GM23338 (cell line): ENCODE data around the gene R3HDM2. TPM values are rescaled to one million over a fixed set of nuclear protein-coding genes. Genes with fewer than 3 reads are reported as not detected.
A peak's percentile ranks its signal among the peaks of the same experiment; 100 is the strongest.

Experiments used
- ATAC-seq: fragments of 200-7000 bp; cut with Tn5 transposase; 3 replicates; pipeline ENCODE4 v1.9.1; 2020
- DNase-seq: peaks from one replicate; pipeline ENCODE4 v3.0.0-alpha.2; 2015; ENCODE audit warnings: low spot score
- H2AFZ ChIP-seq: fragments of 200-600 bp; sonication (generic); 2 replicates; pipeline ENCODE4 v1.8.0; 2016; ENCODE audit warnings: antibody characterized with exemption, mild to moderate bottlenecking, moderate library complexity
- H3F3A ChIP-seq: fragments of 200-600 bp; sonication (generic); replicated peaks from 2 replicates; pipeline ENCODE4 v1.8.0; 2017; ENCODE audit warnings: antibody characterized with exemption, mixed run types, low read depth
- H3K27ac ChIP-seq: fragments of 200-600 bp; sonication (generic); 2 replicates; pipeline ENCODE4 v1.6.1; 2016; ENCODE audit warnings: low read depth
- H3K27me3 ChIP-seq: fragments of 200-600 bp; sonication (generic); 2 replicates; pipeline ENCODE4 v1.8.0; 2016; ENCODE audit warnings: mild to moderate bottlenecking, mixed run types, moderate library complexity; ENCODE audit not compliant: insufficient read depth
- H3K36me3 ChIP-seq: fragments of 200-600 bp; sonication (generic); 2 replicates; pipeline ENCODE4 v1.8.0; 2016; ENCODE audit warnings: mild to moderate bottlenecking; ENCODE audit not compliant: insufficient read depth
- H3K4me1 ChIP-seq: fragments of 200-600 bp; sonication (generic); 2 replicates; pipeline ENCODE4 v1.8.0; 2016; ENCODE audit warnings: mild to moderate bottlenecking, moderate library complexity; ENCODE audit not compliant: insufficient read depth
- H3K4me2 ChIP-seq: fragments of 200-600 bp; sonication (generic); 2 replicates; pipeline ENCODE4 v1.7.1; 2017; ENCODE audit warnings: mixed run types
- H3K4me3 ChIP-seq: fragments of 200-600 bp; sonication (generic); 2 replicates; pipeline ENCODE4 v1.6.1; 2016; ENCODE audit warnings: mixed run types
- H3K79me2 ChIP-seq: fragments of 200-600 bp; sonication (generic); replicated peaks from 2 replicates; pipeline ENCODE4 v1.8.0; 2017; ENCODE audit warnings: mild to moderate bottlenecking; ENCODE audit not compliant: insufficient read depth
- H3K9me2 ChIP-seq: fragments of 200-600 bp; sonication (generic); 2 replicates; pipeline ENCODE4 v1.8.0; 2017; ENCODE audit not compliant: insufficient read depth
- H4K20me1 ChIP-seq: fragments of 200-600 bp; sonication (generic); replicated peaks from 2 replicates; pipeline ENCODE4 v1.8.0; 2017; ENCODE audit warnings: mild to moderate bottlenecking; ENCODE audit not compliant: insufficient read depth
- H3K27ac Mint-ChIP-seq: 2 replicates; pipeline ENCODE4 v1.8.0; 2020; ENCODE audit warnings: inconsistent platforms, mild to moderate bottlenecking, moderate library complexity, mixed read lengths
- H3K27me3 Mint-ChIP-seq: 3 replicates; pipeline ENCODE4 v1.8.0; 2022; ENCODE audit warnings: low read depth, mild to moderate bottlenecking, moderate library complexity, mixed read lengths, inconsistent platforms; ENCODE audit not compliant: insufficient read depth, poor library complexity
- H3K36me3 Mint-ChIP-seq: 3 replicates; pipeline ENCODE4 v1.8.0; 2021; ENCODE audit warnings: low read depth, mild to moderate bottlenecking, inconsistent platforms, moderate library complexity, mixed read lengths
- H3K4me1 Mint-ChIP-seq: 3 replicates; pipeline ENCODE4 v1.8.0; 2020; ENCODE audit warnings: mild to moderate bottlenecking, inconsistent platforms, mixed read lengths
- H3K4me3 Mint-ChIP-seq: 3 replicates; pipeline ENCODE4 v1.8.0; 2021; ENCODE audit warnings: moderate library complexity, mild to moderate bottlenecking, inconsistent platforms, mixed read lengths
- H3K9me3 Mint-ChIP-seq: 3 replicates; pipeline ENCODE4 v1.8.0; 2020; ENCODE audit warnings: moderate library complexity, mild to moderate bottlenecking, inconsistent platforms, mixed read lengths
- CREB1 ChIP-seq: fragments of 250-450 bp; sonication (Bioruptor Pico); IDR thresholded peaks from 2 replicates; pipeline ENCODE4 v1.5.0; 2020; ENCODE audit warnings: low read depth, mild to moderate bottlenecking, moderate library complexity
- EZH2 ChIP-seq: fragments of 200-600 bp; sonication (generic); IDR thresholded peaks from one replicate; pipeline ENCODE4 v1.8.0; 2017; ENCODE audit warnings: antibody characterized with exemption, mild to moderate bottlenecking, low read depth; ENCODE audit not compliant: unreplicated experiment
- EZH2phosphoT487 ChIP-seq: fragments of 200-600 bp; sonication (generic); IDR thresholded peaks from one replicate; pipeline ENCODE4 v1.8.1; 2018; ENCODE audit warnings: antibody characterized with exemption; ENCODE audit not compliant: unreplicated experiment
- JUNB ChIP-seq: IDR thresholded peaks from one replicate; pipeline ENCODE4 v1.6.1; 2016; ENCODE audit warnings: antibody characterized with exemption; ENCODE audit not compliant: unreplicated experiment
- NANOG ChIP-seq: IDR thresholded peaks from 2 replicates; pipeline ENCODE4 v1.6.1; 2016; ENCODE audit warnings: antibody characterized with exemption, borderline replicate concordance
- POLR2AphosphoS5 ChIP-seq: IDR thresholded peaks from 2 replicates; pipeline ENCODE4 v1.6.1; 2016; ENCODE audit warnings: antibody characterized with exemption, low read depth
- STAT1 ChIP-seq: IDR thresholded peaks from one replicate; pipeline ENCODE4 v1.6.1; 2016; ENCODE audit warnings: antibody characterized with exemption; ENCODE audit not compliant: unreplicated experiment
- ZNF114 ChIP-seq: fragments of 250-450 bp; sonication (Bioruptor Pico); IDR thresholded peaks from 2 replicates; pipeline ENCODE4 v1.5.0; 2020; ENCODE audit warnings: mild to moderate bottlenecking, moderate library complexity
- ZNF331 ChIP-seq: fragments of 250-450 bp; sonication (Bioruptor Pico); IDR thresholded peaks from 2 replicates; pipeline ENCODE4 v1.5.0; 2020; ENCODE audit warnings: low read depth, mild to moderate bottlenecking, moderate library complexity
- polyA plus RNA-seq: library from polyadenylated mRNA; unstranded; fragments of >200 nt; fragmentation: Nextera tagmentation; extraction: Ambion mirVana; gene quantifications from 2 replicates; pipeline ENCODE4 v1.2.1, GENCODE V29; 2016
- total RNA-seq: library from RNA; depleted of rRNA; stranded (reverse); fragments of >200 nt; shearing (Covaris generic); gene quantifications from 2 replicates; pipeline ENCODE4 v1.2.3, GENCODE V29; 2014
- TF ChIP-seq, protein P1 (sequence below): IDR thresholded peaks from 2 replicates; pipeline ENCODE4 v1.6.1; 2016; ENCODE audit warnings: antibody characterized with exemption
- TF ChIP-seq, protein P2 (sequence below): fragments of 250-450 bp; sonication (Bioruptor Pico); IDR thresholded peaks from 2 replicates; pipeline ENCODE4 v1.5.0; 2020; ENCODE audit warnings: mild to moderate bottlenecking, moderate library complexity
- TF ChIP-seq, protein P3 (sequence below), 2 experiments: fragments of 200-600 bp in 1 of 2; sonication (generic) in 1 of 2; conservative IDR thresholded peaks; 2 replicates each; pipeline versions ENCODE4 v1.5.1 to v1.6.1; 2016 to 2017; ENCODE audit warnings: antibody characterized with exemption in 2 of 2, low read depth in 2 of 2, mild to moderate bottlenecking in 2 of 2, moderate library complexity in 1 of 2
- TF ChIP-seq, protein P4 (sequence below): IDR thresholded peaks from one replicate; pipeline ENCODE4 v1.6.1; 2018; ENCODE audit warnings: antibody characterized with exemption; ENCODE audit not compliant: unreplicated experiment

The R3HDM2 gene
- total and polyA plus RNA-seq, 2 experiments from 2014 or later: 9.6 to 19.6 TPM

DNA sequence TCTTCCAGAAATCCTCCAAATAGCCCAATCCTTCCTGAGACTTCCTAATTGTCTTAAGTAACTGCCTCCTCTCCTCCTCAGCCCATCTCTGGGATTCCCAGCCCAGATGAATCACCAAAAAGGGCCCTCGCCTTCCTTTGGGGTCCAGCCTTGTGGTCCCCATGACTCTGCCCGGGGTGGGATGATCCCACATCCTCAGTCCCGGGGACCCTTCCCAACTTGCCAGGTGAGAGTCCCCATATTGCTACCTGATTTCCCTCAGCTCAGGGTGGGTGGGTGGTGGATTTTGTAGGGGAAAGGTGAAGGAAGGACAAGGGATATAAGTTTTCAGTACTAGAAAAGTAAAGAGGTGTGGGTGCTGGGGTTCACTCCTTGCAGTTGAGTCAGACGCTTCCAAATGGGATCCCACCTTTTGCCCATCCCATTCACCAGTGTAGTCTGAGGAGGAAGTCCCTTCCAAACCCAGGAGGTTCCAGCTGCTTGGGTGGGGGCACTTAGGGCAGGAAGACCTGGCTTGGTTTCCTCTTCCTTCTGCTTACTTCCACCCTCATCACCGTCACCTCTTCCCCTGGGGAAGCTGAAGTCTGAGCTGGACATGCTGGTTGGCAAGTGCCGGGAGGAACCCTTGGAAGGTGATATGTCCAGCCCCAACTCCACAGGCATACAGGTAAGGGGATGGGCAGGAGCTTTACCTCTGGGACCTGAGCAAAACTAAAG lies 34.3 kb upstream of the R3HDM2 start:
- H3K27me3 Mint-ChIP-seq: peaks cover 25% of the 10 kb centered on the region

More for the DNA sequence above, 34.3 kb upstream of the R3HDM2 start:
- Mint-ChIP-seq H3K9me3 (no peaks in the 10 kb centered on the region; the same call in 2 of the 3 replicates), H3K4me3 (no peak overlapping the region), H3K36me3 (peaks cover 13% of the 10 kb centered on the region; the same call in 2 of the 3 replicates), H3K4me1 (peaks cover 14% of the 10 kb centered on the region), H3K27ac (0 out of 2 replicates have a peak overlapping the region, but pooled peaks have one; percentile 57)
- peaks cover 3% of the 10 kb centered on the region for H3K79me2 ChIP-seq
- no peaks in the 10 kb centered on the region for H3K9me2 ChIP-seq
- TF ChIP-seq, protein P1, sequence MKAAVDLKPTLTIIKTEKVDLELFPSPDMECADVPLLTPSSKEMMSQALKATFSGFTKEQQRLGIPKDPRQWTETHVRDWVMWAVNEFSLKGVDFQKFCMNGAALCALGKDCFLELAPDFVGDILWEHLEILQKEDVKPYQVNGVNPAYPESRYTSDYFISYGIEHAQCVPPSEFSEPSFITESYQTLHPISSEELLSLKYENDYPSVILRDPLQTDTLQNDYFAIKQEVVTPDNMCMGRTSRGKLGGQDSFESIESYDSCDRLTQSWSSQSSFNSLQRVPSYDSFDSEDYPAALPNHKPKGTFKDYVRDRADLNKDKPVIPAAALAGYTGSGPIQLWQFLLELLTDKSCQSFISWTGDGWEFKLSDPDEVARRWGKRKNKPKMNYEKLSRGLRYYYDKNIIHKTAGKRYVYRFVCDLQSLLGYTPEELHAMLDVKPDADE: no peak
- TF ChIP-seq, protein P2, sequence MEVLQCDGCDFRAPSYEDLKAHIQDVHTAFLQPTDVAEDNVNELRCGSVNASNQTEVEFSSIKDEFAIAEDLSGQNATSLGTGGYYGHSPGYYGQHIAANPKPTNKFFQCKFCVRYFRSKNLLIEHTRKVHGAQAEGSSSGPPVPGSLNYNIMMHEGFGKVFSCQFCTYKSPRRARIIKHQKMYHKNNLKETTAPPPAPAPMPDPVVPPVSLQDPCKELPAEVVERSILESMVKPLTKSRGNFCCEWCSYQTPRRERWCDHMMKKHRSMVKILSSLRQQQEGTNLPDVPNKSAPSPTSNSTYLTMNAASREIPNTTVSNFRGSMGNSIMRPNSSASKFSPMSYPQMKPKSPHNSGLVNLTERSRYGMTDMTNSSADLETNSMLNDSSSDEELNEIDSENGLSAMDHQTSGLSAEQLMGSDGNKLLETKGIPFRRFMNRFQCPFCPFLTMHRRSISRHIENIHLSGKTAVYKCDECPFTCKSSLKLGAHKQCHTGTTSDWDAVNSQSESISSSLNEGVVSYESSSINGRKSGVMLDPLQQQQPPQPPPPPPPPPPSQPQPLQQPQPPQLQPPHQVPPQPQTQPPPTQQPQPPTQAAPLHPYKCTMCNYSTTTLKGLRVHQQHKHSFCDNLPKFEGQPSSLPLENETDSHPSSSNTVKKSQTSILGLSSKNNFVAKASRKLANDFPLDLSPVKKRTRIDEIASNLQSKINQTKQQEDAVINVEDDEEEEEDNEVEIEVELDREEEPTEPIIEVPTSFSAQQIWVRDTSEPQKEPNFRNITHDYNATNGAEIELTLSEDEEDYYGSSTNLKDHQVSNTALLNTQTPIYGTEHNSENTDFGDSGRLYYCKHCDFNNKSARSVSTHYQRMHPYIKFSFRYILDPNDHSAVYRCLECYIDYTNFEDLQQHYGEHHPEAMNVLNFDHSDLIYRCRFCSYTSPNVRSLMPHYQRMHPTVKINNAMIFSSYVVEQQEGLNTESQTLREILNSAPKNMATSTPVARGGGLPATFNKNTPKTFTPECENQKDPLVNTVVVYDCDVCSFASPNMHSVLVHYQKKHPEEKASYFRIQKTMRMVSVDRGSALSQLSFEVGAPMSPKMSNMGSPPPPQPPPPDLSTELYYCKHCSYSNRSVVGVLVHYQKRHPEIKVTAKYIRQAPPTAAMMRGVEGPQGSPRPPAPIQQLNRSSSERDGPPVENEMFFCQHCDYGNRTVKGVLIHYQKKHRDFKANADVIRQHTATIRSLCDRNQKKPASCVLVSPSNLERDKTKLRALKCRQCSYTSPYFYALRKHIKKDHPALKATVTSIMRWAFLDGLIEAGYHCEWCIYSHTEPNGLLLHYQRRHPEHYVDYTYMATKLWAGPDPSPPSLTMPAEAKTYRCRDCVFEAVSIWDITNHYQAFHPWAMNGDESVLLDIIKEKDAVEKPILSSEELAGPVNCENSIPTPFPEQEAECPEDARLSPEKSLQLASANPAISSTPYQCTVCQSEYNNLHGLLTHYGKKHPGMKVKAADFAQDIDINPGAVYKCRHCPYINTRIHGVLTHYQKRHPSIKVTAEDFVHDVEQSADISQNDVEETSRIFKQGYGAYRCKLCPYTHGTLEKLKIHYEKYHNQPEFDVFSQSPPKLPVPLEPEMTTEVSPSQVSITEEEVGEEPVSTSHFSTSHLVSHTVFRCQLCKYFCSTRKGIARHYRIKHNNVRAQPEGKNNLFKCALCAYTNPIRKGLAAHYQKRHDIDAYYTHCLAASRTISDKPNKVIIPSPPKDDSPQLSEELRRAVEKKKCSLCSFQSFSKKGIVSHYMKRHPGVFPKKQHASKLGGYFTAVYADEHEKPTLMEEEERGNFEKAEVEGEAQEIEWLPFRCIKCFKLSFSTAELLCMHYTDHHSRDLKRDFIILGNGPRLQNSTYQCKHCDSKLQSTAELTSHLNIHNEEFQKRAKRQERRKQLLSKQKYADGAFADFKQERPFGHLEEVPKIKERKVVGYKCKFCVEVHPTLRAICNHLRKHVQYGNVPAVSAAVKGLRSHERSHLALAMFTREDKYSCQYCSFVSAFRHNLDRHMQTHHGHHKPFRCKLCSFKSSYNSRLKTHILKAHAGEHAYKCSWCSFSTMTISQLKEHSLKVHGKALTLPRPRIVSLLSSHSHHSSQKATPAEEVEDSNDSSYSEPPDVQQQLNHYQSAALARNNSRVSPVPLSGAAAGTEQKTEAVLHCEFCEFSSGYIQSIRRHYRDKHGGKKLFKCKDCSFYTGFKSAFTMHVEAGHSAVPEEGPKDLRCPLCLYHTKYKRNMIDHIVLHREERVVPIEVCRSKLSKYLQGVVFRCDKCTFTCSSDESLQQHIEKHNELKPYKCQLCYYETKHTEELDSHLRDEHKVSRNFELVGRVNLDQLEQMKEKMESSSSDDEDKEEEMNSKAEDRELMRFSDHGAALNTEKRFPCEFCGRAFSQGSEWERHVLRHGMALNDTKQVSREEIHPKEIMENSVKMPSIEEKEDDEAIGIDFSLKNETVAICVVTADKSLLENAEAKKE (CRISPR knock-in tag): no peak
- TF ChIP-seq CREB1: no peak
- TF ChIP-seq, protein P3, sequence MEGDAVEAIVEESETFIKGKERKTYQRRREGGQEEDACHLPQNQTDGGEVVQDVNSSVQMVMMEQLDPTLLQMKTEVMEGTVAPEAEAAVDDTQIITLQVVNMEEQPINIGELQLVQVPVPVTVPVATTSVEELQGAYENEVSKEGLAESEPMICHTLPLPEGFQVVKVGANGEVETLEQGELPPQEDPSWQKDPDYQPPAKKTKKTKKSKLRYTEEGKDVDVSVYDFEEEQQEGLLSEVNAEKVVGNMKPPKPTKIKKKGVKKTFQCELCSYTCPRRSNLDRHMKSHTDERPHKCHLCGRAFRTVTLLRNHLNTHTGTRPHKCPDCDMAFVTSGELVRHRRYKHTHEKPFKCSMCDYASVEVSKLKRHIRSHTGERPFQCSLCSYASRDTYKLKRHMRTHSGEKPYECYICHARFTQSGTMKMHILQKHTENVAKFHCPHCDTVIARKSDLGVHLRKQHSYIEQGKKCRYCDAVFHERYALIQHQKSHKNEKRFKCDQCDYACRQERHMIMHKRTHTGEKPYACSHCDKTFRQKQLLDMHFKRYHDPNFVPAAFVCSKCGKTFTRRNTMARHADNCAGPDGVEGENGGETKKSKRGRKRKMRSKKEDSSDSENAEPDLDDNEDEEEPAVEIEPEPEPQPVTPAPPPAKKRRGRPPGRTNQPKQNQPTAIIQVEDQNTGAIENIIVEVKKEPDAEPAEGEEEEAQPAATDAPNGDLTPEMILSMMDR (conservative IDR thresholded peaks at IDR 0.05; ENCODE audit: low read depth in 2 of 2): no peak
- TF ChIP-seq POLR2AphosphoS5: no peak
- TF ChIP-seq ZNF114 (CRISPR knock-in tag): no peak
- TF ChIP-seq ZNF331 (CRISPR knock-in tag): no peak
- no peak for TF ChIP-seq STAT1
- TF ChIP-seq EZH2: no peak
- no peak for TF ChIP-seq EZH2phosphoT487
- TF ChIP-seq NANOG: no peak
- TF ChIP-seq JUNB: no peak
- TF ChIP-seq, protein P4, sequence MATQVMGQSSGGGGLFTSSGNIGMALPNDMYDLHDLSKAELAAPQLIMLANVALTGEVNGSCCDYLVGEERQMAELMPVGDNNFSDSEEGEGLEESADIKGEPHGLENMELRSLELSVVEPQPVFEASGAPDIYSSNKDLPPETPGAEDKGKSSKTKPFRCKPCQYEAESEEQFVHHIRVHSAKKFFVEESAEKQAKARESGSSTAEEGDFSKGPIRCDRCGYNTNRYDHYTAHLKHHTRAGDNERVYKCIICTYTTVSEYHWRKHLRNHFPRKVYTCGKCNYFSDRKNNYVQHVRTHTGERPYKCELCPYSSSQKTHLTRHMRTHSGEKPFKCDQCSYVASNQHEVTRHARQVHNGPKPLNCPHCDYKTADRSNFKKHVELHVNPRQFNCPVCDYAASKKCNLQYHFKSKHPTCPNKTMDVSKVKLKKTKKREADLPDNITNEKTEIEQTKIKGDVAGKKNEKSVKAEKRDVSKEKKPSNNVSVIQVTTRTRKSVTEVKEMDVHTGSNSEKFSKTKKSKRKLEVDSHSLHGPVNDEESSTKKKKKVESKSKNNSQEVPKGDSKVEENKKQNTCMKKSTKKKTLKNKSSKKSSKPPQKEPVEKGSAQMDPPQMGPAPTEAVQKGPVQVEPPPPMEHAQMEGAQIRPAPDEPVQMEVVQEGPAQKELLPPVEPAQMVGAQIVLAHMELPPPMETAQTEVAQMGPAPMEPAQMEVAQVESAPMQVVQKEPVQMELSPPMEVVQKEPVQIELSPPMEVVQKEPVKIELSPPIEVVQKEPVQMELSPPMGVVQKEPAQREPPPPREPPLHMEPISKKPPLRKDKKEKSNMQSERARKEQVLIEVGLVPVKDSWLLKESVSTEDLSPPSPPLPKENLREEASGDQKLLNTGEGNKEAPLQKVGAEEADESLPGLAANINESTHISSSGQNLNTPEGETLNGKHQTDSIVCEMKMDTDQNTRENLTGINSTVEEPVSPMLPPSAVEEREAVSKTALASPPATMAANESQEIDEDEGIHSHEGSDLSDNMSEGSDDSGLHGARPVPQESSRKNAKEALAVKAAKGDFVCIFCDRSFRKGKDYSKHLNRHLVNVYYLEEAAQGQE: no peak
- H3F3A ChIP-seq: peaks cover 18% of the 10 kb centered on the region
- DNase-seq: no peak
- H3K4me3 ChIP-seq: no peak overlapping the region
- no peaks in the 10 kb centered on the region for H3K27me3 ChIP-seq
- ATAC-seq: no peak
- peaks cover 5% of the 10 kb centered on the region for H3K4me1 ChIP-seq
- no peak overlapping the region for H2AFZ ChIP-seq
- no peaks in the 10 kb centered on the region; the same call in 1 of the 2 replicates for H4K20me1 ChIP-seq
- H3K36me3 ChIP-seq: no peaks in the 10 kb centered on the region
- H3K4me2 ChIP-seq: no peak overlapping the region
- H3K27ac ChIP-seq: no peak overlapping the region
